GM04504 (cell line): ENCODE data around the gene CEP350.

Source experiments
- DNase-seq: peaks from one replicate; pipeline ENCODE4 v3.0.0-alpha.2; 2012; ENCODE audit warnings: low read depth

CEP350 gene

DNA sequence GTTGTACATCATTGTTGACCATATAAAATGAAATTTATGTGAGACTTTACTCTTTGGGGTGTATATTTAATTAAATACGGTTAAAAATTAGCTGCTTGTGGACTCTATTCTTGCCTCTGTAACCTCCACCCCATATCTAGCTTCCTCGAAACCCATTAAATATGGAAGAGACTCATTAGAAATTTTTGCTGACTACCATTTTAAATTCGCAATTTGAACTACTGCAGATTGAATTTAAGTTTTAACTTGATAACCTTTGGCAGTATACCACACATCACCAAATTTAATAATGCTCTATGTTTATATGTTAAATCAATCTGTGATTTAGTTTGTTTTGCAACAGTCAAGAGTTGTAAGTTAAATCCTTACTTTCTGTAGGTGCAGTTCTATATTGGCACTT is 111.5 kb downstream of the CEP350 start:
- DNase-seq = no peak

- DNase-seq = no peak
Measured at GRCh38 chr1:180070286-180070685, 115.7 kb downstream of the CEP350 start.

DNA sequence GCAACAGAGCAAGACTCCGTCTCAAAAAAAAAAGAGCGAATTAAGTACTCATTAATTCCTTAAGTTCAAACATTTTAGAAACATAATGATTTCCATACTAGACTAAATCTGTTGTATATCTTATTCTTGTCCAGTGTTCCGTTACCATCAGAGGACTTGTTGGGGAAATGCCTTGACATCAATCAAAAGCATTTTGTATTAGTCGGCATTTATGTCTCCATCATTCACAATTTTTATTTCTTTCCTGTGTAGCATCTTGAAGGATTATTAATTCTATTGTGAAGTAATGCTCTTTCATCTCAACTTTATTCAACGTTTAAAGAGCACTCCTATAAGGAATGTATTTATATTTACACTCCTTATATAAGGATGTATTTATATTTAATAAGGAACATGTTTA is 117.1 kb downstream of the CEP350 start:
- DNase-seq = no peak

DNA sequence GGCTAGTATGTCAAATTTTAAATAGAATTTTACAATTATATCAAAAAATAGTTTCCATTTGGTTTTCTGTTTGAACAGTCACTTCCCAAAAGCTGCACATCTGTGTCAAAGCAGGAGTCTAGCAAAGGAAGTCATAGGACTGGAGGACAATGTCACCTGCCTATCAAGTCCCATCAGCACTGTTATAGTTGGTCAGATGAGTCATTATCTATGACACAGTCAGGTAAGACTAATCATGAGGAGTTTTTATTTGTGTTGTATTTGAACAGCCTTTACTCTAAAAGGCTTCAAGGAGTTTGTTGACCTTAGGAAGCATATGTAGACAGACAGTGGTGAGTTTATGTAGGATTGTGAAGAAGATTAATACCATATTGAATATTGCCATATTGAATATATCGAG is 125.8 kb downstream of the CEP350 start:
- no peak for DNase-seq

DNA sequence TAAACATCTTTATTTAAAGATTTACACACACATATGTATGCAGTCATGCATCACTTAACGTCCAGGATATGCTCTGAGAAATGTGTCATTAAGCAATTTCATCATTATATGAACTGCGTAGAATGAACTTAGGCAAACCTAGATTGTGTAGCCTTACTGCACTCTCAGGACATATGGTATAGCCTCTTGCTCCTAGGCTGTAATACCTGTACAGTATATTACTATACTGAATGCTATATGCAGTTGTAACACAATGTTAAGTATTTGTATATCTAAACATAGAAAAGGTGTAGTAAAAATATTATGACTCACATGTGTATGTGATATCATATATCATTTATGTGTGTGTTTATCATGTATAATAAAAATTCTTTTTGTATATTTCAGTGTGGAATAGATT is 126.9 kb downstream of the CEP350 start:
- no peak for DNase-seq

- DNase-seq = no peak
Measured at GRCh38 chr1:180083164-180083563, 128.6 kb downstream of the CEP350 start.

GRCh38 chr1:180084867-180085266 is 130.3 kb downstream of the CEP350 start:
- DNase-seq = no peak

- no peak for DNase-seq
Measured at GRCh38 chr1:180085331-180085730, 130.7 kb downstream of the CEP350 start.

GRCh38 chr1:180092931-180093650 is 138.5 kb downstream of the CEP350 start:
- no peak for DNase-seq

- no peak for DNase-seq
Measured at GRCh38 chr1:180094705-180095295, 140.2 kb downstream of the CEP350 start.

DNA sequence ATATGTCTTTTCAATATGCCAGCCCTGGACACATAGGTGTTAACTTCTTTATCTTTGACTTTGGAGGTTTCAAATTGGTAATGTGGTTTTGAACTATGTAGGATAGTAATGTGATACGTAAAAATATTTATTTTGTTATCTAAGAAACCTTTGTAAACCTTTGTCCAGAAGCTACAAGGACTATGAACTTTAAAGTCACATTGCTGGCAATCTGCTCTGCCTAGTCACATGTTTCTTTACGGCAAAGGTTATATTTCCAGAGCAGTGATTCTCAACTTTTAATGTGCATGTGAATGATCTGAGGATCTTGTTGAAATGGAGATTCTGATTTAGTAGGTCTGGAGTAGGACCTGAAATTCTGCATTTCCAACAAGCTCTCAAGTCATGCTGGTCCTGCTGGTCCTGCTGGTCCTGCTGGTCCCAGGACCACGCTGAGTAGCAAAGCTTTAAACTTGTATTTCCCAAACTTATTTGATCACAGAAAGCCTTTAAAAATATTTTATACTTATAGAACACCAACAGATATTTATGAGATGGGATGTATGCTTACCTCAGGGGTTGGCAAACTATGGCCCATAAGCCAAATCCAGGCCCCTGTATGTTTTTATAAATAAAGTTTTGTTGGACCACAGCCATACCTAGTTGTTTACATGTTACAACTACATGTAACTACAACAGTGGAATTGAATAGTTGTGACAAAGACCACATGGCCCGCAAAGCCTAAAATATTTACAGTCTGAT is 142.1 kb downstream of the CEP350 start:
- no peak for DNase-seq

GRCh38 chr1:180097326-180097605 is 142.7 kb downstream of the CEP350 start:
- DNase-seq = no peak

GRCh38 chr1:180101411-180101810 is 146.8 kb downstream of the CEP350 start:
- DNase-seq = no peak

DNA sequence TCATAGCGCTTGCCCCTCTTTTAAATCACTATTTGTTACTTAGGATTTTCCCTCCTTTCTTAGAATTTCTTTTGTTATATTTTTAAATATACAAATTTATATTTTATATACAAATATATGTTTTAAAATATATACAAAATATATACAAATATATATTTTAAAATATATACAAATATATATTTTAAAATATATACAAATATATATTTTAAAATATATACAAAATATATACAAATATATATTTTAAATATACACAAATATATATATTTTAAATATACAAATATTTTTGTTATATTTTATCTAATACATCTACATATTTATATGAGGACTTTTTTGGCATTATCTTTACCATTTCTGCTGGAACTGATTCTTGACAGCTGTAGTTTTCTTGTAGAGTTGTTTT is 149.2 kb downstream of the CEP350 start:
- DNase-seq = no peak

- no peak for DNase-seq
Measured at GRCh38 chr1:180112091-180112490, 157.5 kb downstream of the CEP350 start.

- no peak for DNase-seq
Measured at GRCh38 chr1:180112984-180113647, 158.5 kb downstream of the CEP350 start.

GRCh38 chr1:180114396-180114945 is 159.9 kb downstream of the CEP350 start:
- no peak for DNase-seq

GRCh38 chr1:180116964-180117763 is 162.6 kb downstream of the CEP350 start:
- DNase-seq = no peak

GRCh38 chr1:180117764-180118116 is 163.1 kb downstream of the CEP350 start:
- DNase-seq = peak; percentile 70

DNA sequence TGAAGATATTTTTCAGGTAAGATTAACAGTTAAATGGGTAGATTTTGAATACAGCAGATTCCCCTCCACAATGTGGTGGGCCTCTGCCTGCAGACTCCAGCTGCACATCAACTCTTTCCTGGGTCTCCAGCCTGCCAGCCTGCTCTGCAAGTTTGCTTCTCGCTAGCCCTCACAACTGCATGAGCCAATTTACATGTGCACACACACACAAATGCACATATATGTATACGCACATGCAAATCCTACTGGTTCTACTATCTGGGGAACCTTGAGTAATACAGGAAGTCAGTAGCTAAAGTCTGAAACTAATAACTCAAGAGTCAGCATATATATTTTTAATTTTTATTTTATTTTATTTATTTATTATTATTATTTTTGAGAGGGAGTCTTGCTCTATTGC is 165.2 kb downstream of the CEP350 start:
- no peak for DNase-seq

- peak; percentile 6 for DNase-seq
Measured at GRCh38 chr1:180123463-180123936, 168.9 kb downstream of the CEP350 start.

GRCh38 chr1:180130651-180131050 is 176.0 kb downstream of the CEP350 start:
- no peak for DNase-seq
